Measurements from ENCODE around the gene UVRAG. TPM values are rescaled to one million over a fixed set of nuclear protein-coding genes. Genes with fewer than 3 reads are reported as not detected.

UVRAG gene
- total RNA-seq, 2 donors from 2014 or later: 10.9 to 31.0 TPM

DNA sequence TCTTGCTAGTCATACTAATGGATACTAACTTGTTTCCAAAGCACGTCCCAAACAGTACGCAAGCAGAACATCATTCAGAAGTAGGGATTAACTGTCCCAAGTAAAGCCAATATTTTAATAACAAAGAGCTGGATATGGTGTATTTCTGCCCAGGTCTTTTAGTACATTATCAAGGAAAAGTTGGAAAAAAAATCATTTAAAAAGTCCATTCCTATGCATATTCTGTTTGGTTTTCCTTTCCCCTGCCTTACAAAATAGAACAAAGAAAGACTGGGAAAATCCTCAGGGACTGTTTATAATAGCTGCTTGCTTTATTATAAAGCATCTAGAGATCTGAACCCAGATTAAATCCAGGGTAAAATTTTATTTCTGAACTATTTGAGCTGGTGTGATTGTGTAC lies 83.9 kb downstream of the UVRAG start:
- 98 to 100% methylated on average over 2 of the region's 2 CpGs for WGBS, 2 donors
- no peak overlapping the region for H3K27ac ChIP-seq

DNA sequence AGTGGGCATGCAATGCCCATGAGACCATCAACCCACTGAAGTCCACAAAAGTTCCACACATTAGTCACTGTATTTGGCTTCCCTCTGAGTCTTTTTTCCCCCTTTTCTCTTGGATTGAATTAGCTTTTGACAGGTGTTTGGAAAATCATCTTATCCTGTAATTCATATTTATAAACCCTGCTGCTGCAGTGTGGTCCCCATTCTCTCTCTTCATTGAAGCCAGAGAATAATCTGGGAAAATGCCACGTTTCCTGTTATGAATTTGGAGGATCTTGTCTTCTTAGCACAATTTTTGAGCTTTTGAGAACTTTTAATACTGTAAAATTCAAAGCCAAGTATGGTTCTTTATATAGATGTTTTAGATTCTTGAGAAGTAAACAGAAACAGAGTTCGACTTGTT lies 84.8 kb downstream of the UVRAG start:
- intact Hi-C loops (cut with DNase I): loop anchor here (5.0 to 10.0 kb wide), 2 partner anchors 247 to 415 kb away; no protein-coding TSS in a partner anchor

More for the DNA sequence above, 83.9 kb downstream of the UVRAG start:
- DNase-seq: no peak
- Histone ChIP-seq H3K27me3 (no peaks in the 10 kb centered on the region), H3K4me3 (no peak overlapping the region), H3K36me3 (replicated peaks in 1 of 2; ENCODE audit: insufficient read depth in 1 of 2, low read depth in 2 of 2) (no peaks in the 10 kb centered on the region), H3K4me1 (no peaks in the 10 kb centered on the region), H3K9me3 (no peaks in the 10 kb centered on the region)
- no peak for TF ChIP-seq POLR2A (IDR thresholded peaks at IDR 0.05)
- TF ChIP-seq, protein P1, sequence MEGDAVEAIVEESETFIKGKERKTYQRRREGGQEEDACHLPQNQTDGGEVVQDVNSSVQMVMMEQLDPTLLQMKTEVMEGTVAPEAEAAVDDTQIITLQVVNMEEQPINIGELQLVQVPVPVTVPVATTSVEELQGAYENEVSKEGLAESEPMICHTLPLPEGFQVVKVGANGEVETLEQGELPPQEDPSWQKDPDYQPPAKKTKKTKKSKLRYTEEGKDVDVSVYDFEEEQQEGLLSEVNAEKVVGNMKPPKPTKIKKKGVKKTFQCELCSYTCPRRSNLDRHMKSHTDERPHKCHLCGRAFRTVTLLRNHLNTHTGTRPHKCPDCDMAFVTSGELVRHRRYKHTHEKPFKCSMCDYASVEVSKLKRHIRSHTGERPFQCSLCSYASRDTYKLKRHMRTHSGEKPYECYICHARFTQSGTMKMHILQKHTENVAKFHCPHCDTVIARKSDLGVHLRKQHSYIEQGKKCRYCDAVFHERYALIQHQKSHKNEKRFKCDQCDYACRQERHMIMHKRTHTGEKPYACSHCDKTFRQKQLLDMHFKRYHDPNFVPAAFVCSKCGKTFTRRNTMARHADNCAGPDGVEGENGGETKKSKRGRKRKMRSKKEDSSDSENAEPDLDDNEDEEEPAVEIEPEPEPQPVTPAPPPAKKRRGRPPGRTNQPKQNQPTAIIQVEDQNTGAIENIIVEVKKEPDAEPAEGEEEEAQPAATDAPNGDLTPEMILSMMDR (IDR thresholded peaks at IDR 0.05): no peak
- intact Hi-C loops (cut with DNase I): loop anchor here (5.0 to 10.0 kb wide), 2 partner anchors 248 to 416 kb away; no protein-coding TSS in a partner anchor
- no peak for ATAC-seq

DNA sequence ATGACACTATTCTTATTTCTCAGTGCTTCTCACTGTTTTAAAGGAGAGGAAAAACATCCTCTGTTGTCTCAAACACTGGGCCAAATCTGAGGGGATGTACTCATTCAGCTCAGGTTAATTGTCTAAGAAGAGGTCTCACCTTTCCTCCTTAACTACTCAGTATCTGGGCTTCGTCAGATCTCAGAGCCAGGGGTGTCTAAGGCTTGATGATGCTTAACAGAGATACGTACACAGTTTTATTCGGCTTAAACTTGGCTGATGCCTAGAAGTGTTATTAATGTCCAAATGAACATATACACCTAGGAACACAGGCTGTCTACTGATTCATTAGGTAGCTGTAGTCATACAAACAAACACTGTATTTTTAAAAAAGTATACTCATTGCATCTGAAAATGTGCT lies 85.8 kb downstream of the UVRAG start:
- no peak for TF ChIP-seq POLR2A (IDR thresholded peaks at IDR 0.05)
- TF ChIP-seq, protein P1 (IDR thresholded peaks at IDR 0.05): no peak
- no peak for ATAC-seq
- no peak overlapping the region for H3K4me3 ChIP-seq
- intact Hi-C loops (cut with DNase I): no loop called here
- no peak overlapping the region for H3K27ac ChIP-seq
- DNase-seq: no peak
- no peaks in the 10 kb centered on the region for H3K9me3 ChIP-seq
- 84 to 95% methylated on average over 3 of the region's 3 CpGs for WGBS, 2 donors
- H3K4me1 ChIP-seq: no peaks in the 10 kb centered on the region
- no peaks in the 10 kb centered on the region for H3K36me3 ChIP-seq (replicated peaks in 1 of 2; ENCODE audit: insufficient read depth in 1 of 2, low read depth in 2 of 2)
- H3K27me3 ChIP-seq: no peaks in the 10 kb centered on the region

More for the DNA sequence above, 84.8 kb downstream of the UVRAG start:
- no peak for ATAC-seq
- DNase-seq: no peak
- TF ChIP-seq POLR2A (IDR thresholded peaks at IDR 0.05): no peak
- TF ChIP-seq, protein P1 (IDR thresholded peaks at IDR 0.05): no peak
- 60 to 72% methylated on average over 2 of the region's 2 CpGs for WGBS, 2 donors
- Histone ChIP-seq H3K27ac (no peak overlapping the region), H3K9me3 (no peaks in the 10 kb centered on the region), H3K36me3 (replicated peaks in 1 of 2; ENCODE audit: insufficient read depth in 1 of 2, low read depth in 2 of 2) (no peaks in the 10 kb centered on the region), H3K4me1 (no peaks in the 10 kb centered on the region), H3K4me3 (no peak overlapping the region), H3K27me3 (no peaks in the 10 kb centered on the region)

- intact Hi-C loops (cut with DNase I): no loop called here
- no peaks in the 10 kb centered on the region for H3K9me3 ChIP-seq
- WGBS, 2 donors: 87 to 89% methylated on average over 2 of the region's 2 CpGs
Measured at GRCh38 chr11:75902631-75903030, 87.6 kb downstream of the UVRAG start.

DNA sequence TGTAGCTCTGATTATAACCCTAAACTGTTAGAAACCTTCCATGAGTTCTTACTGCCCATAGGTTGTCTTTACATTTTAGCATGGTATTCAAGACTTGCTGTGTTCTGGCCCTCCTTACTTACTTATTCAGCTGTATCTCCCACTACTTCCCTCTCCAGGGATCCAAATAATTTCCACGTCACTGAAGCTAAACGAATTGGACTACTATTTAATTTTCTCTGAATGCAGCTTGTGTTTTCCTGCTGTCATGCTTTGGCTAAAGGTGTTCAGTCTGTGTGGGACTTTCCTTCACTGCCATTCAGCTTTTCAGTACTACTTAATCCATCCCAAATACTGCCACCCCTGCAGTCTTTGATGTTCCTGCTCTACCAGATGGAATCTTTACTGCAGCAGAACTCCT lies 88.3 kb downstream of the UVRAG start:
- no peak for TF ChIP-seq POLR2A (IDR thresholded peaks at IDR 0.05)
- TF ChIP-seq, protein P1 (IDR thresholded peaks at IDR 0.05): no peak
- intact Hi-C loops (cut with DNase I): no loop called here
- Histone ChIP-seq H3K27me3 (no peaks in the 10 kb centered on the region), H3K4me1 (no peaks in the 10 kb centered on the region), H3K4me3 (no peak overlapping the region), H3K27ac (no peak overlapping the region), H3K36me3 (replicated peaks in 1 of 2; ENCODE audit: insufficient read depth in 1 of 2, low read depth in 2 of 2) (no peaks in the 10 kb centered on the region), H3K9me3 (no peaks in the 10 kb centered on the region)
- DNase-seq: no peak
- 36 to 53% methylated on average over 2 of the region's 2 CpGs for WGBS, 2 donors
- ATAC-seq: no peak

More at GRCh38 chr11:75902631-75903030, 87.6 kb downstream of the UVRAG start:
- no peak for ATAC-seq
- no peak for TF ChIP-seq POLR2A (IDR thresholded peaks at IDR 0.05)
- TF ChIP-seq, protein P1 (IDR thresholded peaks at IDR 0.05): no peak
- Histone ChIP-seq H3K4me3 (no peak overlapping the region), H3K27ac (no peak overlapping the region), H3K4me1 (no peaks in the 10 kb centered on the region), H3K36me3 (replicated peaks in 1 of 2; ENCODE audit: insufficient read depth in 1 of 2, low read depth in 2 of 2) (no peaks in the 10 kb centered on the region), H3K27me3 (no peaks in the 10 kb centered on the region)
- no peak for DNase-seq
